GM12878 (cell line): Measurements from ENCODE around the gene CACNG4. TPM values are rescaled to one million over a fixed set of nuclear protein-coding genes. Genes with fewer than 3 reads are reported as not detected.

Source experiments
- ATAC-seq: fragments of 200-7000 bp; cut with Tn5 transposase; 3 replicates; pipeline ENCODE4 v1.9.1; 2020; ENCODE audit warnings: mild to moderate bottlenecking, moderate library complexity
- BruUV-seq: library from RNA; stranded (reverse); fragments of 400-500 nt; replicated peaks from 2 replicates; lab custom pipeline; 2021; lab: Mats Ljungman, UMichigan
- CTCF ChIA-PET: fragments of 300-600 bp; sonication (Branson Sonifier 250); formaldehyde crosslinking; extraction: SDS; loops from one replicate; lab custom pipeline; 2021; ENCODE audit warnings: inconsistent platforms; lab: Yijun Ruan, JAX
- POLR2A ChIA-PET: fragments of 350-600 bp; formaldehyde crosslinking; extraction: SDS; loops from one replicate; lab custom pipeline; 2021; ENCODE audit warnings: inconsistent platforms; lab: Charles Lee
- RAD21 ChIA-PET: fragments of 300-600 bp; sonication (Branson Sonifier 250); formaldehyde crosslinking; loops from one replicate; lab custom pipeline; 2023; ENCODE audit warnings: antibody characterized with exemption; ENCODE audit not compliant: unreplicated experiment; lab: Charles Lee
- SMC1A ChIA-PET: fragments of 300-600 bp; sonication (Branson Sonifier 250); formaldehyde crosslinking; loops from one replicate; lab custom pipeline; 2023; ENCODE audit not compliant: unreplicated experiment, uncharacterized antibody; lab: Charles Lee
- DNase-seq: peaks from one replicate; pipeline ENCODE4 v3.0.0-alpha.2; 2011; ENCODE audit warnings: low read depth, low spot score
- FAIRE-seq: peaks from 3 replicates; lab custom pipeline; 2011; peaks lifted over from hg19 to GRCh38; lab: Jason Lieb, UNC
- H2AFZ ChIP-seq: 2 replicates; pipeline ENCODE4 v1.6.0; 2011; ENCODE audit warnings: low read depth, low read length, control low read depth; ENCODE audit not compliant: control insufficient read depth
- H3K27ac ChIP-seq: 2 replicates; pipeline ENCODE4 v1.5.1; 2011; ENCODE audit warnings: control low read depth; ENCODE audit not compliant: control insufficient read depth, insufficient read depth
- H3K27me3 ChIP-seq, 2 experiments: replicated peaks in 1 of 2; 2 replicates each; pipeline versions ENCODE4 v1.6.0 to v1.6.1; 2011; ENCODE audit warnings: low read length in 1 of 2; ENCODE audit not compliant: control insufficient read depth in 2 of 2, insufficient read depth in 2 of 2
- H3K36me3 ChIP-seq, 2 experiments: 2 replicates each; pipeline ENCODE4 v1.5.1; 2011; ENCODE audit warnings: low read length in 1 of 2; ENCODE audit not compliant: control insufficient read depth in 2 of 2, insufficient read depth in 2 of 2
- H3K4me1 ChIP-seq: 2 replicates; pipeline ENCODE4 v1.6.1; 2011; ENCODE audit warnings: mild to moderate bottlenecking, low read length, moderate library complexity, mixed read lengths; ENCODE audit not compliant: control insufficient read depth, insufficient read depth
- H3K4me2 ChIP-seq: 2 replicates; pipeline ENCODE4 v1.6.0; 2011; ENCODE audit warnings: control low read depth; ENCODE audit not compliant: control insufficient read depth, insufficient read depth
- H3K4me3 ChIP-seq: fragments of 200-600 bp; sonication (generic); 2 replicates; pipeline ENCODE4 v1.5.1; 2016
- H3K79me2 ChIP-seq: 2 replicates; pipeline ENCODE4 v1.6.0; 2011; ENCODE audit warnings: low read length; ENCODE audit not compliant: control insufficient read depth, insufficient read depth
- H3K9ac ChIP-seq: 2 replicates; pipeline ENCODE4 v1.8.0; 2011; ENCODE audit warnings: low read length, control low read depth, mixed read lengths; ENCODE audit not compliant: control insufficient read depth, insufficient read depth
- H3K9me3 ChIP-seq: replicated peaks from 3 replicates; pipeline ENCODE4 v1.5.1; 2011; ENCODE audit warnings: mild to moderate bottlenecking, low read length; ENCODE audit not compliant: control insufficient read depth, insufficient read depth
- H4K20me1 ChIP-seq: 2 replicates; pipeline ENCODE4 v1.6.0; 2011; ENCODE audit not compliant: control insufficient read depth, insufficient read depth
- BHLHE40 ChIP-seq, 2 experiments: fragments of 450-650 bp in 1 of 2; IDR thresholded peaks; 2 replicates each; pipeline ENCODE4 v1.6.1; 2011 to 2017; ENCODE audit warnings: low read depth in 2 of 2, borderline replicate concordance in 1 of 2, improper control_type of control experiment in 1 of 2, low read length in 1 of 2, mild to moderate bottlenecking in 1 of 2
- CBX3 ChIP-seq: fragments of 200-600 bp; sonication (generic); IDR thresholded peaks from 2 replicates; pipeline ENCODE4 v1.6.1; 2016; ENCODE audit warnings: low read depth, borderline replicate concordance
- CBX5 ChIP-seq: sonication (generic); IDR thresholded peaks from 2 replicates; pipeline ENCODE4 v1.6.1; 2016; ENCODE audit warnings: low read depth, moderate library complexity, mild to moderate bottlenecking, inconsistent platforms
- CHD2 ChIP-seq: IDR thresholded peaks from 2 replicates; pipeline ENCODE4 v1.6.1; 2011; ENCODE audit warnings: low read depth, low read length, improper control_type of control experiment, borderline replicate concordance
- CREM ChIP-seq: IDR thresholded peaks from 2 replicates; pipeline ENCODE4 v1.6.1; 2014; ENCODE audit warnings: antibody characterized with exemption, low read depth
- EZH2 ChIP-seq: IDR thresholded peaks from 2 replicates; pipeline ENCODE4 v1.6.1; 2012; ENCODE audit warnings: low read depth, mild to moderate bottlenecking, control low read depth, inconsistent platforms, low read length, borderline replicate concordance; ENCODE audit not compliant: control insufficient read depth
- FOS ChIP-seq: IDR thresholded peaks from 3 replicates; pipeline ENCODE4 v1.6.1; 2011; ENCODE audit warnings: borderline replicate concordance; ENCODE audit not compliant: insufficient read length; ENCODE audit errors: extremely low read depth
- FOXK2 ChIP-seq: fragments of 450-650 bp; IDR thresholded peaks from 2 replicates; pipeline ENCODE4 v1.6.1; 2017; ENCODE audit warnings: mild to moderate bottlenecking, moderate library complexity
- NFYB ChIP-seq: IDR thresholded peaks from 2 replicates; pipeline ENCODE4 v1.6.1; 2011; ENCODE audit warnings: low read depth, mild to moderate bottlenecking, low read length, improper control_type of control experiment, moderate library complexity; ENCODE audit not compliant: insufficient read depth
- POLR2AphosphoS2 ChIP-seq: IDR thresholded peaks from 2 replicates; pipeline ENCODE4 v1.6.1; 2011; ENCODE audit warnings: low read depth, mild to moderate bottlenecking, low read length, improper control_type of control experiment, moderate library complexity
- RAD21 ChIP-seq: IDR thresholded peaks from 2 replicates; pipeline ENCODE4 v1.6.1; 2011; ENCODE audit warnings: mild to moderate bottlenecking, low read depth, low read length, moderate library complexity; ENCODE audit not compliant: insufficient read depth
- STAT1 ChIP-seq: fragments of 450-650 bp; conservative IDR thresholded peaks from 2 replicates; pipeline ENCODE4 v1.6.1; 2014; ENCODE audit warnings: antibody characterized with exemption, mild to moderate bottlenecking
- TAF1 ChIP-seq: IDR thresholded peaks from 2 replicates; pipeline ENCODE4 v1.6.1; 2011; ENCODE audit warnings: mild to moderate bottlenecking, low read depth, low read length, borderline replicate concordance
- WGBS: methylation state at CpG from one replicate; pipeline ENCODE4 v1.1.6; 2016; ENCODE audit warnings: low lambda C conversion rate; ENCODE audit not compliant: insufficient replicate concordance, insufficient coverage; ENCODE audit errors: missing lambda C conversion rate; 5-methylcytosine and 5-hydroxymethylcytosine counted together
- in situ Hi-C: fragments of 300-500 bp; cut with MboI; formaldehyde crosslinking; loops from 9 replicates; pipeline ENCODE4 v1.14.3; 2018; ENCODE audit warnings: mixed read lengths
- intact Hi-C: fragments of 100-400 bp; cut with micrococcal nuclease; formaldehyde crosslinking; loops from one replicate; pipeline ENCODE4 v1.14.2; 2022; ENCODE audit not compliant: unreplicated experiment
- polyA plus RNA-seq, 11 experiments: library from polyadenylated mRNA; depleted of rRNA in 4 of 11; unstranded in 6 of 11; stranded (reverse) in 5 of 11; fragments of >200 nt; fragmentation: Nextera tagmentation in 4 of 11; fragmentation: Illumina TruSeq in 1 of 11; extraction: Ambion mirVana in 4 of 11; extraction: Trizol in 1 of 11; gene quantifications; 1 replicate in 1 of 11; 2 replicates in 10 of 11; pipeline versions ENCODE4 v1.2.1 to v1.2.3, GENCODE V29; 2011 to 2016; ENCODE audit warnings: inconsistent platforms in 2 of 11, missing spikeins in 2 of 11, low read depth in 1 of 11
- total RNA-seq, 4 experiments: library from RNA; depleted of rRNA in 3 of 4; stranded (reverse); fragments of >200 nt in 3 of 4; fragmentation: Illumina TruSeq in 1 of 4; extraction: Trizol in 1 of 4; gene quantifications; 2 replicates each; pipeline versions ENCODE4 v1.2.1 to v1.2.3, GENCODE V29; 2013 to 2021
- TF ChIP-seq, protein P1 (sequence below): fragments of 450-650 bp; IDR thresholded peaks from 2 replicates; pipeline ENCODE4 v1.6.1; 2017; ENCODE audit warnings: mild to moderate bottlenecking
- TF ChIP-seq, protein P2 (sequence below): fragments of 450-650 bp; formaldehyde crosslinking; IDR thresholded peaks from 2 replicates; pipeline ENCODE4 v1.4.0; 2022; ENCODE audit warnings: mild to moderate bottlenecking, moderate library complexity

Gene CACNG4
- total and polyA plus RNA-seq, 10 of the 15 experiments (the other 5 are each of a cell fraction or from before 2014, with no cell fraction given), result 0.08 TPM; not detected in 8

DNA sequence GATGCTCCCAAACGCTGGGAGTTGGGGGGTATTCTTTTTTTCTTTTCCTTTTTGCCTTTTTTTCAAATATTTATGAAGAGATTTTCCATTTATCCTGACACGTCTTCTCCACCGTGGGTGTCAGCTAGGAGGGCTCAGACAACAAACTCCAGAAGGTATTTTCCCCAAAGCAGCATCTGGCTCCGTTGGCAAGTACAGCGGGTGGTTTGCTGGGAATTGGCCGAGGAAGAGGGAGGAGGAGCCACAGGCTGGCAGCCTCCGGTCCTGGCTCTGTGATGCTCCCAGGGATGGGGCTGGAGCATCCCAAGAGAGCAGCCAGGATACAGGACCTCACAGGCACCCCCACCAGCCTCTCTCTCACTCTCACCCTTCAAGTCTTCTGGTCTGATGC lies 10.9 kb upstream of the CACNG4 start:
- Histone ChIP-seq H3K4me2 (no peak overlapping the region), H3K9me3 (no peaks in the 10 kb centered on the region), H3K27ac (no peak overlapping the region), H2AFZ (no peak overlapping the region), H3K27me3 (no peaks in the 10 kb centered on the region; a peak in 1 of 4 replicates), H3K4me3 (no peak overlapping the region), H3K9ac (no peak overlapping the region), H3K79me2 (no peaks in the 10 kb centered on the region), H3K4me1 (peaks cover 15% of the 10 kb centered on the region), H4K20me1 (no peaks in the 10 kb centered on the region), H3K36me3 (no peaks in the 10 kb centered on the region)
- no TSS peak for BruUV-seq
- ChIA-PET SMC1A (no interaction called here), CTCF (no interaction called here), POLR2A (no interaction called here), RAD21 (no interaction called here)
- in situ Hi-C loops (no loop called here), intact Hi-C loops (no loop called here)
- DNase-seq (no peak), FAIRE-seq (no peak), ATAC-seq (no peak)
- no peak for TF ChIP-seq FOXK2
- no peak for TF ChIP-seq STAT1
- TF ChIP-seq POLR2AphosphoS2, result no peak
- no peak for TF ChIP-seq NFYB
- no peak for TF ChIP-seq CBX3
- TF ChIP-seq BHLHE40 (IDR thresholded peaks at IDR 0.05; ENCODE audit: borderline replicate concordance in 1 of 2, low read depth in 2 of 2, low read length in 1 of 2), result no peak
- TF ChIP-seq TAF1, result no peak
- no peak for TF ChIP-seq CHD2
- TF ChIP-seq, protein P1, sequence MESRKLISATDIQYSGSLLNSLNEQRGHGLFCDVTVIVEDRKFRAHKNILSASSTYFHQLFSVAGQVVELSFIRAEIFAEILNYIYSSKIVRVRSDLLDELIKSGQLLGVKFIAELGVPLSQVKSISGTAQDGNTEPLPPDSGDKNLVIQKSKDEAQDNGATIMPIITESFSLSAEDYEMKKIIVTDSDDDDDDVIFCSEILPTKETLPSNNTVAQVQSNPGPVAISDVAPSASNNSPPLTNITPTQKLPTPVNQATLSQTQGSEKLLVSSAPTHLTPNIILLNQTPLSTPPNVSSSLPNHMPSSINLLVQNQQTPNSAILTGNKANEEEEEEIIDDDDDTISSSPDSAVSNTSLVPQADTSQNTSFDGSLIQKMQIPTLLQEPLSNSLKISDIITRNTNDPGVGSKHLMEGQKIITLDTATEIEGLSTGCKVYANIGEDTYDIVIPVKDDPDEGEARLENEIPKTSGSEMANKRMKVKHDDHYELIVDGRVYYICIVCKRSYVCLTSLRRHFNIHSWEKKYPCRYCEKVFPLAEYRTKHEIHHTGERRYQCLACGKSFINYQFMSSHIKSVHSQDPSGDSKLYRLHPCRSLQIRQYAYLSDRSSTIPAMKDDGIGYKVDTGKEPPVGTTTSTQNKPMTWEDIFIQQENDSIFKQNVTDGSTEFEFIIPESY, result no peak
- TF ChIP-seq CBX5, result no peak
- no peak for TF ChIP-seq RAD21
- TF ChIP-seq, protein P2, sequence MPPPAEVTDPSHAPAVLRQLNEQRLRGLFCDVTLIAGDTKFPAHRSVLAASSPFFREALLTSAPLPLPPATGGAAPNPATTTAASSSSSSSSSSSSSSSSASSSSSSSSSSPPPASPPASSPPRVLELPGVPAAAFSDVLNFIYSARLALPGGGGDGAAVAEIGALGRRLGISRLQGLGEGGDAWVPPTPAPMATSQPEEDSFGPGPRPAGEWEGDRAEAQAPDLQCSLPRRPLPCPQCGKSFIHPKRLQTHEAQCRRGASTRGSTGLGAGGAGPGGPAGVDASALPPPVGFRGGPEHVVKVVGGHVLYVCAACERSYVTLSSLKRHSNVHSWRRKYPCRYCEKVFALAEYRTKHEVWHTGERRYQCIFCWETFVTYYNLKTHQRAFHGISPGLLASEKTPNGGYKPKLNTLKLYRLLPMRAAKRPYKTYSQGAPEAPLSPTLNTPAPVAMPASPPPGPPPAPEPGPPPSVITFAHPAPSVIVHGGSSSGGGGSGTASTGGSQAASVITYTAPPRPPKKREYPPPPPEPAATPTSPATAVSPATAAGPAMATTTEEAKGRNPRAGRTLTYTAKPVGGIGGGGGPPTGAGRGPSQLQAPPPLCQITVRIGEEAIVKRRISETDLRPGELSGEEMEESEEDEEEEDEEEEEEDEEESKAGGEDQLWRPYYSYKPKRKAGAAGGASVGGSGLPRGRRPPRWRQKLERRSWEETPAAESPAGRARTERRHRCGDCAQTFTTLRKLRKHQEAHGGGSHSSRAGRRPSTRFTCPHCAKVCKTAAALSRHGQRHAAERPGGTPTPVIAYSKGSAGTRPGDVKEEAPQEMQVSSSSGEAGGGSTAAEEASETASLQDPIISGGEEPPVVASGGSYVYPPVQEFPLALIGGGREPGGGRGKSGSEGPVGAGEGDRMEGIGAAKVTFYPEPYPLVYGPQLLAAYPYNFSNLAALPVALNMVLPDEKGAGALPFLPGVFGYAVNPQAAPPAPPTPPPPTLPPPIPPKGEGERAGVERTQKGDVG, result no peak
- no peak for TF ChIP-seq CREM
- TF ChIP-seq EZH2, result no peak
- TF ChIP-seq FOS, result no peak
- WGBS, result 36% methylated on average over 7 of the region's 7 CpGs
